ENCODE measurements around the gene NEU4. TPM values are rescaled to one million over a fixed set of nuclear protein-coding genes. Genes with fewer than 3 reads are reported as not detected.

NEU4 gene
- total and polyA plus RNA-seq, 9 of the 15 experiments (the other 6 are each of a cell fraction or from before 2014, with no cell fraction given): 0.01 to 0.40 TPM; not detected in 7

GRCh38 chr2:241810307-241811200, 1.6 kb downstream of the NEU4 start:
- Histone ChIP-seq H3K9me3 (replicated peaks; ENCODE audit: control insufficient read depth, insufficient read depth, low read depth, low read length) (no peaks in the 10 kb centered on the region), H3K9ac (ENCODE audit: insufficient read depth in 1 of 2, low read depth in 2 of 2, low read length in 2 of 2) (no peak overlapping the region), H4K20me1 (replicated peaks; ENCODE audit: control insufficient read depth, insufficient read depth, low read length) (no peaks in the 10 kb centered on the region), H3K4me3 (no peak overlapping the region), H2AFZ (ENCODE audit: low read depth, low read length) (no peak overlapping the region), H3K9me1 (ENCODE audit: control insufficient read depth, insufficient read depth, low read length) (no peaks in the 10 kb centered on the region), H3K79me2 (ENCODE audit: control insufficient read depth, insufficient read depth, low read length) (no peaks in the 10 kb centered on the region), H3K4me1 (replicated peaks in 1 of 2; ENCODE audit: control insufficient read depth in 2 of 2, insufficient read depth in 2 of 2, low read length in 2 of 2) (peaks cover 4 to 56% of the 10 kb centered on the region in 2 experiments), H3K27me3 (ENCODE audit: control insufficient read depth in 2 of 2, insufficient read depth in 2 of 2, low read length in 2 of 2) (no peaks in the 10 kb centered on the region), H3K36me3 (ENCODE audit: control insufficient read depth, insufficient read depth, low read length) (no peaks in the 10 kb centered on the region), H3K27ac (ENCODE audit: extremely low read depth, low read depth, low read length) (no peak overlapping the region), H3K4me2 (ENCODE audit: insufficient read depth, low read length) (no peak overlapping the region)
- 56% methylated on average over 14 of the region's 28 CpGs for WGBS (ENCODE audit: insufficient coverage, low coverage, missing lambda C conversion rate)
- CTCF ChIA-PET (ENCODE audit: low intra/inter-chr PET ratio): no interaction called here
- no peak for FAIRE-seq
- no peak for ATAC-seq
- POLR2A ChIA-PET: interaction anchor here (0.7 kb wide), 1 partner anchor 112 kb away, joined by 3 read pairs; no protein-coding TSS in a partner anchor
- in situ Hi-C loops (cut with MboI): no loop called here
- BruUV-seq (replicated peaks): no TSS peak
- no peak for TF ChIP-seq EHMT2 (IDR thresholded peaks at IDR 0.05)
- TF ChIP-seq ZNF551 (CRISPR knock-in tag; IDR thresholded peaks at IDR 0.05): no peak
- no peak for TF ChIP-seq TAF15 (IDR thresholded peaks at IDR 0.05; ENCODE audit: low read depth, low read length)
- TF ChIP-seq, protein P1, sequence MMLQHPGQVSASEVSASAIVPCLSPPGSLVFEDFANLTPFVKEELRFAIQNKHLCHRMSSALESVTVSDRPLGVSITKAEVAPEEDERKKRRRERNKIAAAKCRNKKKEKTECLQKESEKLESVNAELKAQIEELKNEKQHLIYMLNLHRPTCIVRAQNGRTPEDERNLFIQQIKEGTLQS (IDR thresholded peaks at IDR 0.05): no peak
- TF ChIP-seq, protein P1 (CRISPR knock-in tag; conservative IDR thresholded peaks at IDR 0.05): no peak
- TF ChIP-seq MEF2D (tag; conservative IDR thresholded peaks at IDR 0.05; ENCODE audit: low read depth): no peak
- no peak for TF ChIP-seq ETS1 (conservative IDR thresholded peaks at IDR 0.05; ENCODE audit: control insufficient read depth, low read depth, low read length)
- no peak for TF ChIP-seq DEAF1 (CRISPR knock-in tag; IDR thresholded peaks at IDR 0.05)
- TF ChIP-seq SNAPC5 (CRISPR knock-in tag; IDR thresholded peaks at IDR 0.05): no peak
- TF ChIP-seq ZBTB33 (CRISPR knock-in tag; IDR thresholded peaks at IDR 0.05): no peak
- intact Hi-C loops (cut with micrococcal nuclease): no loop called here
- no peak for DNase-seq (ENCODE audit: extremely low read depth in 1 of 4, low spot score in 3 of 4)

All from K562 (cell line).